ENCODE results near the gene BMP8B.

BMP8B gene

GRCh38 chr1:39808784-39809517 lies 20.3 kb upstream of the BMP8B start:
- no peak overlapping the region for H3K4me3 ChIP-seq (ENCODE audit: low read length)
- no peak for DNase-seq (ENCODE audit: low read depth)
- no peak for TF ChIP-seq CTCF (IDR thresholded peaks at IDR 0.05; ENCODE audit: insufficient read depth, low read depth, low read length, missing control alignments)

- H3K4me3 ChIP-seq (ENCODE audit: low read length), result no peak overlapping the region
- no peak for TF ChIP-seq CTCF (IDR thresholded peaks at IDR 0.05; ENCODE audit: insufficient read depth, low read depth, low read length, missing control alignments)
- DNase-seq (ENCODE audit: low read depth), result no peak
Observed at GRCh38 chr1:39805385-39805784, 16.7 kb upstream of the BMP8B start.

GRCh38 chr1:39802496-39803260 lies 14.0 kb upstream of the BMP8B start:
- peak; percentile 22 for DNase-seq (ENCODE audit: low read depth)
- H3K4me3 ChIP-seq (ENCODE audit: low read length), result no peak overlapping the region
- no peak for TF ChIP-seq CTCF (IDR thresholded peaks at IDR 0.05; ENCODE audit: insufficient read depth, low read depth, low read length, missing control alignments)

- no peak overlapping the region for H3K4me3 ChIP-seq (ENCODE audit: low read length)
- DNase-seq (ENCODE audit: low read depth), result peak; percentile 87
- no peak for TF ChIP-seq CTCF (IDR thresholded peaks at IDR 0.05; ENCODE audit: insufficient read depth, low read depth, low read length, missing control alignments)
Observed at GRCh38 chr1:39800471-39800835, 11.8 kb upstream of the BMP8B start.

- DNase-seq (ENCODE audit: low read depth), result peak; percentile 96
- peak; percentile 86 for TF ChIP-seq CTCF (IDR thresholded peaks at IDR 0.05; ENCODE audit: insufficient read depth, low read depth, low read length, missing control alignments)
- peak overlapping the region; percentile 25 for H3K4me3 ChIP-seq (ENCODE audit: low read length)
Observed at GRCh38 chr1:39799770-39800470, 11.3 kb upstream of the BMP8B start.

GRCh38 chr1:39798859-39799769 lies 10.4 kb upstream of the BMP8B start:
- H3K4me3 ChIP-seq (ENCODE audit: low read length), result peak overlapping the region; percentile 25
- DNase-seq (ENCODE audit: low read depth), result peak; percentile 94
- peak; percentile 54 for TF ChIP-seq CTCF (IDR thresholded peaks at IDR 0.05; ENCODE audit: insufficient read depth, low read depth, low read length, missing control alignments)

All from epithelial cell of esophagus (primary cell).